GM18498 (cell line): ENCODE results near the gene POLN.

Experiments used
- ATAC-seq: cut with Tn5 transposase; IDR thresholded peaks from one replicate; pipeline ENCODE4 v1.9.1; 2021; ENCODE audit warnings: mild to moderate bottlenecking, moderate library complexity; ENCODE audit not compliant: unreplicated experiment

The POLN gene

DNA sequence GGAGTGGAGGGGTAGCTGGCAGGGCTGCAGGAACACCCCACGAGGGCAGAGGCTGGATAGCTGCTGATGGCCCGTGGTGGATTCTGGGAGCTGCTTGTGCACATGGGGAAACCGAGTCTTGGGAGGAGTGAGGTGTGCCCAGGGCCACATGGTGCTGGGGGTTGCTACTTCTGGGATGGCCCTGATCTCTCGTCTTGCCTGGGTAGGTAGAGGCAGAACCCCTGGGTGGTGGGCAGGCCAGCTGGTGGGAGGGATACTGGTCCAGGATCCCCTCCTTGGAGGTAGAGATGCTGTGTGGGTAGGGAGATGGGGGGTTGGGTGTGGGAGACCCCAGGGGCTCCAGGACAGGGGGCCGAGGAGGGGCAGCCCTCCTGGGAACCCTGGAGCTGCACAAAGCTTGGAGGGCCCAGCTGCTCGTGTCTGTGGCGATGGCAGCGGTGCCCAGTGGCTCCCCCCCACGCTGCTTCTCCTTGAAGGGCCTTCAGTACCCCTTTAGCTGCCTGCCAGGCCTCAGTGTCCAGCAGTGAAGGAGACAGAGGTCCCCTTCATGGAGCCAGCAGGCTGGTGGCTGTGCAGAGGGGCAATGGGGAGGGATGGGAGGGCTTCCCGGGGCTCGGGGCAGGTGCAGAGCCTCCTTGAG is 179.6 kb downstream of the POLN start:
- no peak for ATAC-seq

DNA sequence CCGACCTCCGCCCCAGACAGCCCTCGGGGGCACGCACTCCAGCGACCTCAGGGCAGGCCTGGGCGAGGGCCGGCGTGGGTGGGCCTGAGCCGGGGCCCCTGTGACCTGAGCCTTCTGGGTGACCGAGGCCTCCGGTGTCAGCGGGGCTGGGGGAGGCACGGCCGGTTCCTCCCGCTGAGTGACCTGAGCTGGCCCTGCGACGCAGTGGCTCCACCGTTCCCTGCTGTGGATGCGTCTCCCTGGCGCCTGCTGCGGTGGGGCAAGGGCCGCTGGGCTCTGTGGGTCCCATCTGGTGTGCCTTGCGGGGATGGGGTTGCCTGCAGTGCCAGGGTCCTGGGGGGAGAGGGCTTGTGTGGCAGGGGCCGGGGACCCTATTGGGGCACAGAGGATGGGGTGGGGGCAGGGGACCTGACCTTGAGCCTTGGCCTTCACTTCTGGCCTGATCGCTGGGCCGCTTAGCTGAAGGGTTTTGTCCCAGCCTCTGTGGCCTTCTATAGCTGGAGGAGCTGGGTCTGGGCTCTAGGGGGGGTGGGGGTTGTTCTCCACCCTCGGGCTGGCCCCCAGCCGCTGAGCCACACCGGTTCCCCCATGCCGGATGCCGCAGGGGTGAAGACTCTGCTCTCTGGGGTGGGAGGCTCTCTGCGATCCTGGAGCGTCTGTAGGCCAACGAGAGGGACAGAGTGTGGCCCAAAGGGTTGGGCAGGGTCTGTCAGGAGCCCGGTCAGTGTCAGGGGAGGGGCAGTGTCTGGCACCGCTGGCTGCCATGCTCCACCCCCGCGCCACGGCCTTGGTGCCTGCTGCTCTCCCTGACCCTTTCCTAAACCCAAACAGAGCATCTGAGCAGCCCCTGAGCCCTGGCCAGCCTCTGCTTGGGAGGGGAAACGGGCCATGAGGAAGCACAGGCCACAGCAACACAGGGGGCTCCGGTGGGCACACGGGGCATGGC is 180.5 kb downstream of the POLN start:
- no peak for ATAC-seq

DNA sequence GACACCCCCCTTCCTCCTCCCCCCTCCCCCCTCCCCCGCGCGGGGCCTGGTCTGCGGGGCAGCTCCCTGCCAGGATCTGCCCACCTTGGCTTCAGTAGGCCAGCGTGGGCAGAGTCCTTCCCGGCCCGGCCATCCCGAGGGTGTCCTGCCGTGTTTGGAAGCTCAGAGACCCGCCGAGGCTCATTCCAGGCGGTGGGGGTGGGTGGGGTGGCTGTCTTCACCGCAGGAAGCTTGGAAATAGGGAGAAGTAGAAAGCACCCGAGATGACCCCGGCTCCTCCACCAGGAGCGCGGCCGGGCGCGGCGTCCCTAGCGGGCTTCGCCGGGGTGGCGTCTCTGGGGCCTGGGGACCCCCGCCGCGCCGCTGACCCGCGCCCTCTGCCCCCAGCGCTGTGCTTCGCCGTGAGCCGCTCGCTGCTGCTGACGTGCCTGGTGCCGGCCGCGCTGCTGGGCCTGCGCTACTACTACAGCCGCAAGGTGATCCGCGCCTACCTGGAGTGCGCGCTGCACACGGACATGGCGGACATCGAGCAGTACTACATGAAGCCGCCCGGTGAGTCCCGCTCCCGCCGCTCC is 181.2 kb downstream of the POLN start:
- no peak for ATAC-seq

DNA sequence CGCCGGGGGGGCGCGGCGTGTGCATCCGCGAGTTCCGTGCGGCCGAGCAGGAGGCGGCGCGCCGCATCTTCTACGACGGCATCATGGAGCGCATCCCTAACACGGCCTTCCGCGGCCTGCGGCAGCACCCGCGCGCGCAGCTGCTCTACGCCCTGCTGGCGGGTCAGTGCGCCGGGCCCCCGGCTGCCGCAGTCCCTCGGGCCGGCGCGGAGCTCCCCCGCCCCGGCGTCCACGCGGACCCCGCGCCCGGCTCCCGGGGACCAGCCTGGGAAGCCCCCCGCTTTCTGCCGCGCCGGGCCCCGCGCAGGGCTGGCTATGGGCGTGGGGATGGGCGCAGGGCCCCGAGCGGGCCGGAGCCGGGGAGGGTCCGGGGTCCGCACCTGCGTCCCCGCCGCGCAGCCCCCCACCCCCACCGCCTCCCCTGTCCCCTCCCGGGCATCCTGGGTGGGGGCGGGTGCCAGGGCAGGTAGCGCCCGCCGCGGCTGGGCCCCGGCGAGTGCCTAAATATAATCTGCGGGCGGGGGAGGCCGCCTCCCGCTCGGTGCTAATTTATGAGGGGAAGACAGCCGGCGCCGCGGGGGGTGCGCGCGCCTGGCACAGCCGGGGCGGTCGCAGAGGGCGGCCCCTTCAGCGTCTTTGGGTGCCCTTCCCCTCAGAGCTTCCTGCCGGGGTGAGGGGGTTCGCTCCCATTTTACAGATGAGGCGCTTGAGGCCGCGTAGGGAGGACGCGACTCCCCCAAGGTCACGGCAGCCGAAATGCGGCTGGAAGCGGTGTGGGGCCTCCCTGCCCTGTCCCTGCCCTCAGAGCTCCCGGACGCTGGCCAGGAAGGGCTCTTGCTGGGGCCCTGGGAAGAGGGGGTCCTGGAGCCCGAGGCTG is 182.0 kb downstream of the POLN start:
- no peak for ATAC-seq

DNA sequence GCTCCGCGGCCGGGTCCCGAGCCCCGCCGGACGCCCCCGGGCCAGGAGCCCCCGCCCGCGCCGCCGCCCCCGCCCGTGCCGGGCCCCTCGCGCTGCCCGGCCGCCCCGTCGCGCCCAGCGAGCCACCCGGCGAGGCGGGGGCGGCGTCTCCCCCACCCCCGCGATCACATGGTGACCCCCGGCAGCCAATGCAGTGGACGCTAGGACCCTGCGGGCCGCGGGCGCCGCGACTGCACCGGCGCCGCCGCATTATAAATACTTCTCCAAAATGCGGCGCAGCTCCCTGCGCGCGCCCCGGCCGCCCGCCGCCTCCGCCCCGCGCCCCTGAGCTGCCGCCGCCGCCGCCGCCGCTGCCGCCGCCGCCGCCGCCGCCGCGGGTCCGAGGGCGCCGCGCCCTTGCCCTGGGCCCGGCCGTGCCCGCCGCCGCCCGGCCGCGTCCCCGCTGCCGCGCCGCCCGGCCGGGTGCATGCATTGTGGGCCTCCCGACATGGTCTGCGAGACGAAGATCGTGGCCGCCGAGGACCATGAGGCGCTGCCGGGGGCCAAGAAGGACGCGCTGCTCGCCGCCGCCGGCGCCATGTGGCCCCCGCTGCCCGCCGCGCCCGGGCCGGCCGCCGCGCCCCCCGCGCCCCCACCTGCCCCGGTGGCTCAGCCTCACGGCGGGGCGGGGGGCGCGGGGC is 182.7 kb downstream of the POLN start, which contains the start of gene NAT8L:
NAT8L (plus strand) TSS at position 282 of the 680 bp plus-strand sequence; CDS start at position 467, 185 bp downstream.
- no peak for ATAC-seq

DNA sequence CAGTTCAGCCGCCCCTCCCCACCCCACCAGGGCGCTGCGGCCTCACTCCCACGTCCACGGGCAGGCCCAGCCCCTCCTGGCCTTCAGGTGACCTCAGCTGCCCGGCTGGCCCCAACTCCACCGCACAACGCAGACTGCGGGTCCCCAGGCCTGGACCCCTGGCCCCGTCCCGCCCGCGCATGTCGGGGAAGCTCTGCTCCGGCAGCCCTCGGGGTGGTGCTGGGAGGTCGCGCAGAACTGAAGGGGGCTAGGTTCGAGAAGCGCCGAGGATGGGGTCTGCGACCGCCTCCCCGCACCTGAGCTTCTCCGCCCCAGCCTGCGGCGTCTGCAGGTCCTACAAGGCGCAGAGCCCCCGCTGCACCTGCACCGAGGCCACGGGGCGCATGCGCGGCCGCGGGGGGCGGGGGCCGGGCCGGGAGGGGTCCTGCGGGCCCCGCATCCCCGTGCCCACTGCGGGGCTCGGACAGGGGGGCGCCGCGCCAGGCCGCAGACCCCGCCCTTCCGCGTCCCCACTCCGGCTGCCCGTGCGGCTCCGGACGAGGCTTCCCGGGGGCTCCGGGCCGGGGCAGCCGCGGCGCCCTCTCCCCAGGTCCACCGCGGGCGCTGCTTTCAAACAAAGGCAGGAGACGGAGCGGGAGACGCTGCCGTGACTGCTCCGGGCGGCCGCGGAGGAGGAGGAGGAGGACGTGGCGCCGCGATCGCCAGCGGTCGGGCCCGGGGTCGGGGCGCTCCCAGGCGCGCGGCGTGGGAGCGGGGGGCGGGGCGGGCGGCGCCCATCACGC is 183.5 kb downstream of the POLN start:
- no peak for ATAC-seq

DNA sequence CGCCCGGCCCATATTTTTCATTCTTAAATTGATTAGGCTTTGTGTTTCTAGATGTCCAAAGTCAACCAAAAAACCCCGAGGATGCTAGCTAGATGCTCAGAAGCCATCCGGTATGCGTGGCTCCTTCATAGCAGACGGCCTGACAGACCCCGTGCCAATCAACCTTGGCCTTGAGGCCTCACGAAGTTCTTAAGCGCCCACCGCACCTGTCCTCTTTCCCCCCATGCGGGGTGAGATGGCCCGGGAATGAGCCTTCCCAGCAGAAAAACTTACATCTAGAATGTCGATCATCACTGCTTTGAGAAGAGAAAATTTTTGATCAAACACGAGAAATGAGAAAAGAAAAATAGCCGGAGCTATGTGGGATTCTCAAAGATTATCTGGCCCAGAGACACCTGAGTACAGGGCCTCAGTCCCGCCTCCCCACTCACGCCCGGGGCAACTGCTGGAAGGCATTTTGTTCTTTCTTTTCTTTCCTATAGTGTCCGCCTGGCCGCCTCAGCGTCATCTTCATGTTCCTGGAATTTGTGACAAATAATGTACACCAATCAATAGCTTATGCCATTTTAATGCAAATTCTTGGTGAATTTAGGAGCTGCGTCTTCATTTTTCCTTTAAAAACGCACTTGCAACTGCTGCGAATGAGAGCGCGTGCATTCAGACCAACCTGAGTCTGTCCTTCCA is 184.4 kb downstream of the POLN start:
- no peak for ATAC-seq

DNA sequence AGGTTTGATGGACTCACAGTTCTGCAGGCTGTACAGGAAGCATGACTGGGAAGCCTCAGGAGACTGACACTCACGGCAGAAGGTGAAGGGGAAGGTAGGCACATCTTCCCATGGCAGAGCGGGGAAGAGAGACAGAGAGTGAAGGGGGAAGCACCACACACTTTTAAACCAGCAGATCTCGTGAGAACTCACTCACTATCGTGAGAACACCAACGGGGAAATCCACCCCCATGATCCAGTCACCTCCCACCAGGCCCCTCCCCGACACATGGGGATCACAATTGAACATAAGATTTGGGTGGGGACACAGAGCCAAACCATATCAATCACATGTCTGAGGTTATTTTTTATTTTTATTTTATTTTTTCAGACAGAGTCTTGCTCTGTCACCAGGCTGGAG is 187.7 kb downstream of the POLN start:
- no peak for ATAC-seq

DNA sequence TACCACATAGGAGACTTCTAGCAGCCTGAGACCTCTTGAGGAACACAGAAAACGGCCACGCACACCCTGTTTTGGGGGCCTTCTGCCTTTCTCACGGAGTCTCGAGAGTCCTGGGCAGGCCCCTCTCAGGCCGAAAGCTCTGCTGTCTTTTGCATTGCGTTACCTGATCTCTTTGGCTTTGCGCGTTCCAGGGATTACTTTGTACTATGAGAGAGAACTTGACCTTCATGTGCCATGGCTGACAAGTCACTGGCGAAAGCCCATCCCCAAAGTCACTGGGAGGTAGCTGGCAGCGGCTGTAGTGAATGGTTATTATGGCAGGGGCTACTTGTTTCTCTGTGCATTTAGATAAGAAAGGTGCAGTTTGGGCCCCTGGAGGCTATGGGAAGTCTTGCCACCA is 190.8 kb downstream of the POLN start:
- no peak for ATAC-seq

DNA sequence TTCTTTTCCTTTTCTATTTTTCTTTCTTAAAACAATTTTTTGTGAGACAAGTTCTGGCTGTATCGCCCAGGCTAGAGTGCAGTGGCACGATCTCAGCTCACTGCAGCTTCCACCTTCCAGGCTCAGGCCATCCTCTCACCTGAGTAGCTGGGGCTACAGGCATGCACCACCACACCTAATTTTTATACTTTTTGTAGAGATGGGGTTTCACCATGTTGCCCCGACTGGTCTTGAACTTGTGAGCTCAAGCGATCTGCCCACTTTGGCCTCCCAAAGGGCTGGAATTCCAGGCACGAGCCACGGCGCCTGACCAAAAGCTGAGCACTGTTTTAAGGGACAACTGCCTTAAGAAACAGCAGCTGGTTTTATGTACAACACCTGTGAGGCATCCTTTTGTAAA is 192.1 kb downstream of the POLN start:
- no peak for ATAC-seq

DNA sequence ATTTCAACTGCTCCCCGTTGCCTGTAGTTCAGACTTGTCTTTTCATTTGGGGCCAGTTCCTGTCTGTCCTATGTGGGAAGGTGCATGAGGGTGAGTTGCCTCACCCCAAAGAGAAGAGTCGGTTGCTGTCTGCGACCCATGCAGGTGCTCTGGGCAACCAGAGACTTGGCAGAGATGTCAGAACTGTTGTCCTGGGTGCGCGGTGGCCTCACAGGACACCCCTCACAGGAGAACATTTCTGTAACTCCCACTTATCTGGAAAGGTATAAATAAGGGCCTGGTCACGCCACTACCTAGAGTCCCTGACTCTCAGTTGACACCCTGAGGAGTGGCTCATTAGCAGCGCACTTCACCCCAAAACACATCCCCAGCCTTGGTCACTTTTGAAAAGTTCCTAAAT is 192.5 kb downstream of the POLN start:
- ATAC-seq: no peak

DNA sequence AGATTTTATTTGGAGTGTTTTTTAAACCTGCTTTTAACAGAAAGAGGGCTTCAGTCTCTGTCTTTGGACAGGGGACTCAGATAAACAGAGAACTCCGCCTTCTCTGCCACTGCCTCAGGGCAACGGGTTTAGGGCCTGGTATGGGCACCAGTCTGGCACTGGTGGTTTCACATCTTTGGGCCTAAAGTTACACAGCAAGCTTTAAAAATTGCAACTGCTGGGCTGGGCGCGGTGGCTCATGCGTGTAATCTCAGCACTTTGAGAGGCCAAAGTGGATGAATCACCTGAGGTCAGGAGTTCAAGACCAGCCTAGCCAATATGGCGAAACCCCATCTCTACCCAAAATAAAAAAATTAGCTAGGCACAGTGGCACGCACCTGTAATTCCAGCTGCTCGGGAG is 193.1 kb downstream of the POLN start:
- ATAC-seq: no peak

DNA sequence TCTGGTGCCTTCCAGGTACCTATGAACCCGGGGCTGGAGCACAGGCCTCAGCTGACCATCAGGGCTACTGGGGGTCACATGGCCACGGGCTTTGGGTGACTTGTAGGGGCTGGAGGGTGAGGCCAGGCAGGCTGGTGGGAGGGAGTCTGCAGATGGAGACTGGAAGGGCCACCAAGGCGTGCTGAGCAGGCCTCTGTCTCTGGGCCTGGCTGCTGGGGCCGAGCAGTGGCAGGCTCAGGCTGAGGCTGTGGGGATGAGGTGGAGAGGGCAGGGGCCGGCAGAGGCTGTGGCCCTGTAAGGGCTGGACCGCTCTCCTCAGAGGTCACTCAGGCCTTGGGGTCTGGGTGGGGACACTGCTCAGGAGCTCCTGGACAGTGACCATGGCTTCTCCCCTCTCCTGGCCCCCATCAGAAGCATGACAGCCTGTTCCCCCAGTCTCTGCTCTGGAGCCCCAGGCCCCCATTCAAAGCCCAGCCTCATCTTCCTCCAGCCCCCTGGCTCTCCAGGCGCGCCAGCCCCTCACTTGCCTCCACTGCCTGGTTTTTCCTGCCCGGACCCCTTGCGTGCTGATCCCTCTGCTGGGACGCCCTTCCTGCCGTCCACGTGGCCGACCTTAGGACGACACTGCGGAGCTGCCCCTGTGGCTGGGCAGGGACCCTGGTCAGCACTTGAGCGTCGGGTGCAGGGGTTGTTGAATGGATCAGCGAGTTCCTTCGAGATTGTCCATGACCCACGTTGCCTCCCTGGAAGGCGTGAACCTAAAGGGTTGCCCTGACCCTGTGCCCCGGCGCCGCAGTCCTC is 193.9 kb downstream of the POLN start:
- no peak for ATAC-seq

DNA sequence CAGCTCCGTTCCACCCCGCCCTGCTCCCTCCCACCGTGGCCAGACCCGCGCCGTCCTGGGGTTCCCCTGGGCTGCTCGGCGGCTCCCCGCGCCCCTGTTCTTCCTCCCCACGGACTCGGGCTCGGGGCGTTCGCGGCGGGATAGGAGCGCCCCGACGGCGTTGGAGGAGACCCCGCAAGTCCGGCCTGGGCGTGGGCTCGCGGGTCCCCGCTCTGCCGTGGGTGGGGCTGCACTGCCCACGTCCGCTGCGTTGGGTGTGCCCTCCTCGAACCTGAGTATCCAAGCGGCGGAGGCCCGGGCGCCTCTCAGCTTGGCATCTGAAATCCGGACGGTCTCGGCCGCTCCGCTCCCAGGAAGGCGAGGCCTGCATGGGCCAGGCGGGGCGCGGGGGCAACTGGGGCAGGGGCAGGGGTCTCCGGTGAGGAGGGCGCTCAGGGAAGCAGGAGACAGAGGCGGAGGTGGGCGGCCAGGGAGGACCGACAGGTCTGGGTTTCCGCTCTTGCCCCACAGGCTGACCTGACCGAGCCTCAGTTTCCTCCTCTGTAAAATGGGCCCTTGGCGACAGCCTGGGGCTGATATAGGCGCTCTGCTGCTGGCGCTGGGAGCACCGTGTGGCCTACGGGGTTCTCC is 194.8 kb downstream of the POLN start:
- ATAC-seq: no peak

DNA sequence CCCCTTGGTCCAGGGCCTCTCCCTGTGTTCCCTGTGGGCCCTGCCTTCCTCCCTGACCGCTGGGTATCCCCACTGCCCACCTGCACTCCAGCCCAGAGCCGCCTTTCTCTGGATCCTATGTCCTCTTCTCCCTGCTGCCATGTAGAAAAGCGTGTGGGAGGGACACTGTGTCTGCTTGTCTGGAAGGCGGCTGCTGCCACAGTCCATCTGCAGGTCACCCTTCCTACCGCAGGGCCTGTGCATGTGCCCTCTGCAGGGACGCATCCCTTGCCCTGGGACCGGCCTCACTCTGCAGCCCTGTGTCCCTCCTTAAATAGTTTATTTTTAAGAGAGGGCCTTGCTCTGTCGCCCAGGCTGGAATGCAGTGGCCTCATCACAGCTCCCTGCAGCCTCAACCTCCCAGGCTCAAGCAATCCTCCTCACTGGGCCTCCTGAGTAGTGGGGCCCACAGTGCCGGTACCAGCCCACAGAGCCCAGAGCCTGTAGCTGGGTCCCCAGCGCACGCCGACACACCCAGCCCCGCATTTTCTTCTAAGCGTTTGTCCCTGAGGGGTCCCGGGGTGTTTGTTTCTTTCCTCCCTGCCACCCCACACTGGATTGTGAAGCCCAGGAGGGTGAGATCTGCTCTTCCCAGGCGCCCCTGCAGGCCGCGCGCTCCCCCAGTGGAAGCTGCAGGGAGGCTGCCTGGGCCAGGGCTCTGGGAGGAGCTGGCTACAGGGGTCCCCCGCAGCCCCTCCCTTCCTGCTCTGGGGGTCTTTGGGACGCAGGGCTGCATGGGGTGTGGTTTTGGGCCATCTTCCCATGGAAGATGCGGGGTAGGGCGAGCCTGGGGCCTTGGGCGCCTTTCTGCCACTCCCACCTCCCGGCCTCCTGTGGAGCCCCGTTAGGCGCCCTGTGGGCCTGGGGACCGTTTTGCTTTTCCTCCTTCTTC is 195.6 kb downstream of the POLN start:
- ATAC-seq: no peak

DNA sequence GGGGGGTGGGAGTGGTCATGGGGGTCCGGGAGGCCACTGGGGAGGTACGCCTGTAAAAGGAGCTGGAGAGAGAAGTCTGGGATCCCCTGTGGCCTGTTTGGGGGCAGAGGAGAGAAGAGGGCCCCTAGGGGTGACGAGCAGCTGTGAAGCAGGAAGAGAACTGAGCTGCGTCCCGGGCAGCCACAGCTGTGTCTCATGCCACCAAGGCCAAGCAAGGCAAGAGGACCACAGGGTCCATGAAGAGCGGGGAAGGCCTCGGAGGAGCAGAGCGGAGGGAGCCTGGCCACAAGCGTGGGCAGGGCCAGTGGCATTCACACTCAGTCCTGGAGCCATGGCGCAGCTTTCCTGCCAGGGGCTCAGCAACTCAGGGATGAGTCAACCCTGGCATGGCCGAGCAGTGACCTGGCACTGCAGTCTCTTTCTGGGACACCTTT is 196.4 kb downstream of the POLN start:
- ATAC-seq: no peak
